CD4-positive, alpha-beta T cell treated with Interleukin-10 for 1 hour (primary cell): ENCODE results near the gene ECI1.

Experiments used
- DNase-seq: peaks from one replicate; pipeline ENCODE4 v3.0.0-alpha.2; 2020

ECI1 gene

GRCh38 chr16:2251296-2252111 is at the start of gene ECI1:
TSS of gene ECI1 (minus strand) at chr16:2251587. CDS start at chr16:2251566, 21 bp downstream.
- peak; percentile 90 for DNase-seq

DNA sequence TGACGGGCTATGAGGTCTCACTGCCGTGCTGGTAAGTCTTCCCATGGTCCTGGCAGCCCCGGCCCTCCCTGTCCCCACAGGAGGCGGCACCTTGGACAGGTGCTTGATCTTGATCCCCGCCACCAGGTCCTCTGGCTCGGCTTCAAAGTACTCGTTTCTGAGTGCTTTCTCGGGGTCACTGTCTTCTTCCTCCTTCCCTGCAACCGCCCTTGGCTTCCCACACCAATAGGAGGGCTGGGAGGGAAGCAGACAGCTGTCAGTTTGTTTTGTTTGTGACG is 48.5 kb upstream of the ECI1 start:
- no peak for DNase-seq

- no peak for DNase-seq
Measured at GRCh38 chr16:2299121-2299914, 47.9 kb upstream of the ECI1 start.

- no peak for DNase-seq
Measured at GRCh38 chr16:2298621-2299020, 47.2 kb upstream of the ECI1 start.

DNA sequence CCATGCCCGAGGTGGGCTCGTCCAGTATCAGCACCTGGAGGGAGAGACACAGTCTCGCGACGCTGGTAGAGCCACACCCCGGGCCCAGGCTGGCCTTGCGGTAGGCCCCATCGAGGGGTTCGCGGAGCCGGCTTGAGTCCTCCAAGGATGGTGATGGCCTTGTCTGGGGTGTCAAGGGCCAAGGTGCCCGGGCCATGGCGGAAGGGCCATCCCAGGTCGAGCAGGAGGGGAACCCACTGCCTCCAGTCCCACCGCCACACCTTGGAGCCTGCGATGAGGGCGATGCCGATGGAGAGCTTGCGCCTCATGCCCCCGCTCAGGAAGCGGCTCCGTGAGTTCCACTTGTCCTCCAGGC is 46.1 kb upstream of the ECI1 start:
- DNase-seq, result no peak

- peak; percentile 7 for DNase-seq
Measured at GRCh38 chr16:2296661-2297505, 45.5 kb upstream of the ECI1 start.

DNA sequence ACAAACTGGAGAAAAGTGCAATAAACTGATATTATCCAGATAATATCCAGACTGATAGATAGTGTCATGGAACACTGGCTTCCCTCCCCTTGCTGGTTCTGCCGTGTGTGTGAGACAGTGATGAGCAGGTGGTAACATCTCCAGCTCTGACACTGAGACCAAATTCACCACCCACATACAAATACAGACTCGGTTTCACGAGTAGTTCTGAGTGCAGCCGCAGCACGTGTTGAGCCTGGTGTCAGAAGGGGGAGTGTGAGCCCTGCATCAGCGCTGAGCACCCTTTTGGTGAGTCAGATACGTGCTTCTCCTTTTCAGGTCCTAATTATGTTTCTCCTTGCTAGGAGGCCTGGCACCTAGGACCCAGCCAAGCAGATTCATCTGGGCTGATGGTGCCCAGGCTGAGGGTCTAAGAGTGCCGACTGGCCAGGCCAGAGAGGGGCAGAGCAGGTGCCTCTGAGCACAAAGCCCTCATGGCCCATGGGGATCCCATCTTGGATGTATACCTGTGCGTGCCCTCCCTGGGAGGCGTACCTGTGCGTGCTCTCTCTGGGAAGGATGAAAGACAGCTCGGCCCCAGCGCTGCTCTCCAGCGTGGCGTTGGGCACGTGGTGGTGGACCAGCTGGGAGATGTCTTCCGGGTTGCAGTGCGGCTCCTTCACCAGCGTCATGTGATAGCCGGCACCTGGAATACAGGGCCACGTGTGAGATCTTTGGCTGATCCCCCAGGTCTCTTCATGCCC is 43.8 kb upstream of the ECI1 start:
- no peak for DNase-seq

GRCh38 chr16:2292221-2292620 is 40.8 kb upstream of the ECI1 start:
- DNase-seq, result no peak

DNA sequence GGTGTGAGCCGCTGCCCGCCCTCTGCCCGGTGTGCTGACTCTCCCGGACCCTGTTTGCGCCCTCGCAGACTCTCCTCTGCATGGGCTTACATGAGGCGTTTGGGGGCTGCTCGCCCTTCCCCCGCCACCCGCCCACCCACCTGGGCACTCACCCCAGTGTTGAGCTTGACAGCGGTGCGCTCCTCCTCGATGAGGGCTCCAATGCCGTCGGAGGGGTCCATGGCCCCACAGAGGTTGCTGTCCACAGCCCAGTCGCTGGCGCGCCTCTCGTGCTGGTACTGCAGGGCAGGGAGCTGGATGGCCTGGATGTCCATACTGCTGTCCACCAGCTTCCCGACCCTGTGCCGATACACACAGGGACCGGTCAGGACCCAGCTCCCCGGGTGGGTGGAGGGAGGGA is 37.9 kb upstream of the ECI1 start:
- DNase-seq, result no peak

DNA sequence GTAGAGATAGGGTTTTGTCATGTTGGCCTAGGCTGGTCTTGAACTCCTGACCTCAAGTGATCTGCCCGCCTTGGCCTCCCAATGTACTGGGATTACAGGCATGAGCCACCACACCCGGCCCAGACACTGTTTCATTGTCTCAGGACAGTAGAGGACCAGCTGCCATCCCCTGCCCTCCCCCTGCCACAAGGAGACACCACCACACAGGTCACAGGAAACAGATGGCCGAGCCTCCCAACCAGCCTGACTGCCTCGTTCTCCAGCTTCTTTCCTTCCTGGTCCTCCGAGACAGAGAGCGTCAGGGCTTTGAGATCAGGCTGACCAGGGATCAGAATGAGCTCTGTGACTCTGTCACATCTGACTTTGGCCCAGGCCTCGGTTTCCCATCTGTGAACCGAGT is 37.3 kb upstream of the ECI1 start:
- DNase-seq, result no peak

DNA sequence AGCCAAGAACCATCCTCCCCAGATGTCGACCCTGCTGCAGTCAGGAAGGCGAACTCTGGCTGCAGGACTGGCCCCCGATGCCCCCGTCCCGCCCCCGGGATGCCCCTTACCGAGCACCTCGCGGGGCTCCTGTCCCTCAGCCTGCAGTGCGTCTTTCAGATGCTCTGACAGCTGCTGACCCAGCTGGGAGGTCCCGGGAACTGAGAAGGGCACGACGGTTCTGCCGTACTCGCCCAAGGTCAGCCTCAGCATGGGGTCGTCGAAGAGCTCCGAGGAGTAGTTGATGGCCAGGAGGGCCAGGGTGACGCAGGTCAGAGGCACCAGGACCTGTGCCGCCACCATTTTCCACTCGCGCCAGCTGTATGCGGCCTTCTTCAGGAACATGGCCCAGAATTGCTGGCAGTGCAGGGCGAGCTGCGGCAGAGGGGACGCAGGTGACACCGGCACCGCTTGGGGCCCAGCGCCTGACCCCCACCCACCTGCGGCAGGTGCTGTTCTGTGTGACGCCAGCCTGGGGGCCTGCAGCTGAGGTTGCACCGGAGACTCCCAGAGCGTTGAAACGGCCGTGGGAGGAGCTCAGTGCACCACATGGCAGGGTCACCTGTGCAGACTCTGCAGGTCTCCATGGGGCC is 36.6 kb upstream of the ECI1 start:
- no peak for DNase-seq

DNA sequence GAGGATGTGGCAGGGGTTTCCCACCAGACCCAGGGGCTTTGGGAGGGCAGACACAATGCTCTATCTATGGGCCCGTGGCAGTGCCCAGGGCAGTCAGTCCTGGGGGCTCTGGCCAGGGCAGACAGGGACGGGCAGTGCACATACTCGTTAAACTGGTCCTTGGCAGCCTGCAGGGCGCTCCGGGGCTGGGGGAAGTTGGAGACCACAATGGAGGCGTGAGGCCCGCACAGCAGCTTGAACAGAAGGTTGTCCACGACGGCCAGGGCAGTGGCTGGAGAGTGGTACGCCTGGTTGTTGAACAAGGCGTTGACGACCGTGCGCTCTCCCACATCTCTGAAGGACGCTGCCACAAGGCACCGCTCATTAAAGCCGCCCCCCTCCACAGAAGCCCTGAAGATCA is 35.2 kb upstream of the ECI1 start:
- no peak for DNase-seq

DNA sequence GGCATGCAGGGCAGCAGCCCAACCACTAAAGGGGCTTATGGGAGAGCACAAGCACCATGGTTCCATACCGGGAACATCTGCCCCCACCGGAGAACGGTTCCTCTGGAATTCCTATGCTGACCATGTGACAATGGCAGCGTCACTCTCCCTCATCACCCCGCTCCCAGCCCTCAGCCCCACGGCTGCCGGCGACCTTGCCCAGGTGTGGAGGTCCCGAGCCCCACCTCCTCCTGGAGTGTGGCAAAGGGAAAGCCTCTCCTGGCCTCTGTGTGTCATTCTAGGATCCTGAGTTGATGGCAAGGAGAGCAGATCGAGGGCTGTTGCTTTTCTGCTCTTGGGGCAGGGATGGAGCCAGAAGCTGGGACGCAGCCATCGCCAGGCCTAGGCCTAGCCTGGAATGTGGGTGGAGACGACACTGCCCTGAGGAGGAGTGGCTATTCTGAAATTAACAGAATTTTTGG is 34.4 kb upstream of the ECI1 start:
- no peak for DNase-seq

- DNase-seq, result no peak
Measured at GRCh38 chr16:2284797-2285576, 33.6 kb upstream of the ECI1 start.

GRCh38 chr16:2284001-2284770 is 32.8 kb upstream of the ECI1 start:
- no peak for DNase-seq

- DNase-seq, result no peak
Measured at GRCh38 chr16:2282866-2283555, 31.6 kb upstream of the ECI1 start.

GRCh38 chr16:2282262-2282661 is 30.9 kb upstream of the ECI1 start:
- DNase-seq, result no peak

- no peak for DNase-seq
Measured at GRCh38 chr16:2280981-2281542, 29.7 kb upstream of the ECI1 start.

DNA sequence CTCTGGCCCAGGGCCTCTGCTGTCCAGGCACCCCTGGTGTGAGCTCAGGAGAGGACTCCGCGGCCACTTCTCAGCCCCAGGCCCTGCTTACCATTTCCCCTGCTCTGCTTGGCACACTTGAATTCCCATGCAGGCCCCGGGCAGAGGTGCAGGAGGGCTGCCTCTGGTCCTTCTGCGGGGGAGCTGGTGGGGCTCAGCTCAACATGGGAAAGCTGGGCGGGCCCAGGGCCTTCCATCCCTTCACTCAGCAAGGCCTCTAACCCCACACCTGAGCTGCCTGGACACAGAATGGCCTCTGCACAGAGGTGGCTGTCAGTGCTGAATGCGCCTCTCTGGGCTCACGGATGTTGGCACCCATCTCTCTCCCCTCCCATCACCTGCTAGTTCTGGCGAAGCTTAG is 29.1 kb upstream of the ECI1 start:
- DNase-seq, result no peak
